Panc1 (cell line): ENCODE results near the gene ABHD16B. TPM values are rescaled to one million over a fixed set of nuclear protein-coding genes. Genes with fewer than 3 reads are reported as not detected.
A peak's percentile ranks its signal among the peaks of the same experiment; 100 is the strongest.

ENCODE experiments used
- ATAC-seq: fragments of 200-7000 bp; cut with Tn5 transposase; 2 replicates; pipeline ENCODE4 v1.9.1; 2020; ENCODE audit warnings: mild to moderate bottlenecking, moderate library complexity
- BruUV-seq: library from RNA; stranded (reverse); fragments of 400-500 nt; replicated peaks from 2 replicates; lab custom pipeline; 2021; lab: Mats Ljungman, UMichigan
- CTCF ChIA-PET: fragments of 300-600 bp; sonication (Branson Sonifier 250); formaldehyde crosslinking; loops from one replicate; lab custom pipeline; 2022; ENCODE audit warnings: antibody characterized with exemption; lab: Charles Lee
- POLR2A ChIA-PET: fragments of 300-600 bp; sonication (Branson Sonifier 250); formaldehyde crosslinking; loops from one replicate; lab custom pipeline; 2022; ENCODE audit warnings: antibody characterized with exemption; lab: Charles Lee
- DNase-seq: peaks from one replicate; pipeline ENCODE4 v3.0.0-alpha.2; 2010; ENCODE audit warnings: low read depth, low spot score
- H3K27ac ChIP-seq: 2 replicates; pipeline ENCODE4 v1.5.1; 2011; ENCODE audit warnings: mild to moderate bottlenecking, low read length, inconsistent platforms
- H3K27me3 ChIP-seq: fragments of 200-500 bp; sonication (Bioruptor generic); 2 replicates; pipeline ENCODE4 v1.6.0; 2014; ENCODE audit warnings: low read length, inconsistent platforms; ENCODE audit not compliant: control insufficient read depth, insufficient read depth
- H3K36me3 ChIP-seq: fragments of 200-500 bp; sonication (Bioruptor generic); 2 replicates; pipeline ENCODE4 v1.5.1; 2014; ENCODE audit warnings: inconsistent platforms, mild to moderate bottlenecking, low read length, moderate library complexity; ENCODE audit not compliant: control insufficient read depth, insufficient read depth
- H3K4me1 ChIP-seq: 2 replicates; pipeline ENCODE4 v1.5.1; 2011; ENCODE audit warnings: inconsistent platforms, mild to moderate bottlenecking, low read length, moderate library complexity; ENCODE audit not compliant: control insufficient read depth, insufficient read depth
- H3K4me3 ChIP-seq, 2 experiments: 2 replicates each; pipeline ENCODE4 v1.5.1; 2011 to 2012; ENCODE audit warnings: low read depth in 2 of 2, low read length in 2 of 2, mild to moderate bottlenecking in 2 of 2, inconsistent platforms in 1 of 2, moderate library complexity in 1 of 2
- H3K9me3 ChIP-seq: fragments of 200-500 bp; sonication (Bioruptor generic); 2 replicates; pipeline ENCODE4 v1.5.1; 2014; ENCODE audit warnings: low read depth, mild to moderate bottlenecking, inconsistent platforms, low read length, moderate library complexity; ENCODE audit not compliant: control insufficient read depth, insufficient read depth
- POLR2AphosphoS5 ChIP-seq: IDR thresholded peaks from 2 replicates; pipeline ENCODE4 v1.6.1; 2012; ENCODE audit warnings: mild to moderate bottlenecking, low read depth, low read length, moderate library complexity
- SIN3A ChIP-seq: IDR thresholded peaks from 2 replicates; pipeline ENCODE4 v1.6.1; 2012; ENCODE audit warnings: low read depth, mild to moderate bottlenecking, low read length, moderate library complexity, borderline replicate concordance; ENCODE audit not compliant: insufficient read depth
- TCF7L2 ChIP-seq: IDR thresholded peaks from 2 replicates; pipeline ENCODE4 v1.6.1; 2011; ENCODE audit warnings: mild to moderate bottlenecking, low read depth, low read length, inconsistent platforms
- in situ Hi-C: cut with HindIII; loops from 2 replicates; pipeline ENCODE4 v1.10.0; 2016; ENCODE audit warnings: low sequenced_read_pairs, low pct_unique_long_range_greater_than_20kb
- intact Hi-C: fragments of 100-400 bp; cut with micrococcal nuclease; formaldehyde crosslinking; loops from one replicate; pipeline ENCODE4 v1.10.0; 2022; ENCODE audit not compliant: unreplicated experiment
- total RNA-seq: library from RNA; stranded (reverse); gene quantifications from one replicate; pipeline ENCODE4 v1.2.1, GENCODE V29; 2021; ENCODE audit not compliant: unreplicated experiment
- TF ChIP-seq, protein P1 (sequence below): fragments of 450-650 bp; IDR thresholded peaks from 2 replicates; pipeline ENCODE4 v1.5.1; 2017; ENCODE audit warnings: mild to moderate bottlenecking
- TF ChIP-seq, protein P2 (sequence below), 2 experiments: IDR thresholded peaks; 2 replicates each; pipeline ENCODE4 v1.6.1; 2011 to 2012; ENCODE audit warnings: low read depth in 2 of 2, control low read depth in 1 of 2, low read length in 1 of 2, mild to moderate bottlenecking in 1 of 2, moderate library complexity in 1 of 2; ENCODE audit not compliant: insufficient read depth in 1 of 2

Gene ABHD16B
- total RNA-seq, 1 experiment from 2014 or later = not detected

DNA sequence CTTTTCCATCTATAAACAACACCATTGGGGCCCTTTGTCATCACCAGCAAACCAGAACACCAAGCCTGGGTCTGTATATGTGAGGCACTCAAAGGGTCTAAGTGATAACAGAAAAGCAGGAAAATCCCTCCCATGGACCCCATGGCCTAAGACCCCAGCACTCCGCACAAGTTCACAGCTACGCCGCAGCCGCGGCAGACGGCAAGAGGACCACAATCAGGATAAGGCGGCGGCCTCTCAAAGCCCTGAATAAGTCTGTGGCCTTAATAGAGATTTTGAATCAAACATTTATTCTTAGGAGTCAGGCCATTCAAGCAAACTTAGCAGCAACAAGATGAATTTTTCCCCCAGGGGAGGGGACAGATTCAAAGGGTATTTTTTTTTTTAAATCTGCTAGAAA is 33.2 kb upstream of the ABHD16B start:
- in situ Hi-C loops (no loop called here), intact Hi-C loops (no loop called here)
- Histone ChIP-seq H3K9me3 (no peaks in the 10 kb centered on the region), H3K27me3 (no peaks in the 10 kb centered on the region), H3K4me3 (no peak overlapping the region), H3K27ac (0 out of 2 replicates have a peak overlapping the region, but pooled peaks have one; percentile 49), H3K4me1 (peaks cover 34% of the 10 kb centered on the region), H3K36me3 (no peaks in the 10 kb centered on the region)
- ChIA-PET POLR2A (no interaction called here), CTCF (no interaction called here)
- ATAC-seq (no peak), DNase-seq (no peak)
- TF ChIP-seq, protein P1, sequence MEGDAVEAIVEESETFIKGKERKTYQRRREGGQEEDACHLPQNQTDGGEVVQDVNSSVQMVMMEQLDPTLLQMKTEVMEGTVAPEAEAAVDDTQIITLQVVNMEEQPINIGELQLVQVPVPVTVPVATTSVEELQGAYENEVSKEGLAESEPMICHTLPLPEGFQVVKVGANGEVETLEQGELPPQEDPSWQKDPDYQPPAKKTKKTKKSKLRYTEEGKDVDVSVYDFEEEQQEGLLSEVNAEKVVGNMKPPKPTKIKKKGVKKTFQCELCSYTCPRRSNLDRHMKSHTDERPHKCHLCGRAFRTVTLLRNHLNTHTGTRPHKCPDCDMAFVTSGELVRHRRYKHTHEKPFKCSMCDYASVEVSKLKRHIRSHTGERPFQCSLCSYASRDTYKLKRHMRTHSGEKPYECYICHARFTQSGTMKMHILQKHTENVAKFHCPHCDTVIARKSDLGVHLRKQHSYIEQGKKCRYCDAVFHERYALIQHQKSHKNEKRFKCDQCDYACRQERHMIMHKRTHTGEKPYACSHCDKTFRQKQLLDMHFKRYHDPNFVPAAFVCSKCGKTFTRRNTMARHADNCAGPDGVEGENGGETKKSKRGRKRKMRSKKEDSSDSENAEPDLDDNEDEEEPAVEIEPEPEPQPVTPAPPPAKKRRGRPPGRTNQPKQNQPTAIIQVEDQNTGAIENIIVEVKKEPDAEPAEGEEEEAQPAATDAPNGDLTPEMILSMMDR = no peak
- no peak for TF ChIP-seq TCF7L2
- TF ChIP-seq, protein P2, sequence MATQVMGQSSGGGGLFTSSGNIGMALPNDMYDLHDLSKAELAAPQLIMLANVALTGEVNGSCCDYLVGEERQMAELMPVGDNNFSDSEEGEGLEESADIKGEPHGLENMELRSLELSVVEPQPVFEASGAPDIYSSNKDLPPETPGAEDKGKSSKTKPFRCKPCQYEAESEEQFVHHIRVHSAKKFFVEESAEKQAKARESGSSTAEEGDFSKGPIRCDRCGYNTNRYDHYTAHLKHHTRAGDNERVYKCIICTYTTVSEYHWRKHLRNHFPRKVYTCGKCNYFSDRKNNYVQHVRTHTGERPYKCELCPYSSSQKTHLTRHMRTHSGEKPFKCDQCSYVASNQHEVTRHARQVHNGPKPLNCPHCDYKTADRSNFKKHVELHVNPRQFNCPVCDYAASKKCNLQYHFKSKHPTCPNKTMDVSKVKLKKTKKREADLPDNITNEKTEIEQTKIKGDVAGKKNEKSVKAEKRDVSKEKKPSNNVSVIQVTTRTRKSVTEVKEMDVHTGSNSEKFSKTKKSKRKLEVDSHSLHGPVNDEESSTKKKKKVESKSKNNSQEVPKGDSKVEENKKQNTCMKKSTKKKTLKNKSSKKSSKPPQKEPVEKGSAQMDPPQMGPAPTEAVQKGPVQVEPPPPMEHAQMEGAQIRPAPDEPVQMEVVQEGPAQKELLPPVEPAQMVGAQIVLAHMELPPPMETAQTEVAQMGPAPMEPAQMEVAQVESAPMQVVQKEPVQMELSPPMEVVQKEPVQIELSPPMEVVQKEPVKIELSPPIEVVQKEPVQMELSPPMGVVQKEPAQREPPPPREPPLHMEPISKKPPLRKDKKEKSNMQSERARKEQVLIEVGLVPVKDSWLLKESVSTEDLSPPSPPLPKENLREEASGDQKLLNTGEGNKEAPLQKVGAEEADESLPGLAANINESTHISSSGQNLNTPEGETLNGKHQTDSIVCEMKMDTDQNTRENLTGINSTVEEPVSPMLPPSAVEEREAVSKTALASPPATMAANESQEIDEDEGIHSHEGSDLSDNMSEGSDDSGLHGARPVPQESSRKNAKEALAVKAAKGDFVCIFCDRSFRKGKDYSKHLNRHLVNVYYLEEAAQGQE (IDR thresholded peaks at IDR 0.05; ENCODE audit: insufficient read depth in 1 of 2, low read depth in 2 of 2, low read length in 1 of 2) = no peak
- TF ChIP-seq POLR2AphosphoS5 = no peak
- TF ChIP-seq SIN3A = no peak
- BruUV-seq = no TSS peak

DNA sequence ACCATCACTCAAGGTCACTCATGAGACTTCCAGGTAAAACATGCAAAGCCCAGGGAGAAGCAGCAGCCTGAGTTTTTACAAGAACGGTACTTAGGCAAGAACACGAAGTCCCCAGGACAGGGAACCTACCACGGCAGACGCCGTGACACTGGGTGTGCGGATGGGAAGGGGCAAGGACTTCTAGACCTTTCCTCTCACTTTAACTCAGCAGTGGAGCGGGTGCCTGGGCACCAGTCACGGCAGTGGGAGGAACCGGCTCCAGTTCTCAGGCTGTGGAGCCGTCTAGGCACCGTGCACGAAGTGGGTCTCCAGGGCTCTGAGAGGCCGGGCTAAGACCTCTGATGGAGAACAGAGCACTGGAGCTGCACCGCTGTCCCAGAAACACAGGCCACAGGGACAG is 32.8 kb upstream of the ABHD16B start:
- no TSS peak for BruUV-seq
- H3K9me3 ChIP-seq = no peaks in the 10 kb centered on the region
- POLR2A ChIA-PET = no interaction called here
- 0 out of 2 replicates have a peak overlapping the region, but pooled peaks have one; percentile 49 for H3K27ac ChIP-seq
- H3K36me3 ChIP-seq = no peaks in the 10 kb centered on the region
- in situ Hi-C loops = no loop called here
- peaks cover 33% of the 10 kb centered on the region for H3K4me1 ChIP-seq
- ATAC-seq = no peak
- no peak overlapping the region for H3K4me3 ChIP-seq
- TF ChIP-seq TCF7L2 (no peak), SIN3A (no peak), POLR2AphosphoS5 (no peak)
- TF ChIP-seq, protein P1 = no peak
- TF ChIP-seq, protein P2 (IDR thresholded peaks at IDR 0.05; ENCODE audit: insufficient read depth in 1 of 2, low read depth in 2 of 2, low read length in 1 of 2) = no peak
- DNase-seq = no peak
- intact Hi-C loops = no loop called here
- CTCF ChIA-PET = no interaction called here
- H3K27me3 ChIP-seq = no peaks in the 10 kb centered on the region
